Embryonic facial prominence (tissue), 1 donor: ENCODE data around the gene CHSY1.
A peak's percentile ranks its signal among the peaks of the same experiment; 100 is the strongest.

ENCODE experiments used
- DNase-seq: peaks from one replicate; pipeline ENCODE4 v3.0.0-alpha.2; 2016; ENCODE audit errors: extremely low spot score

The CHSY1 gene

GRCh38 chr15:101269479-101270223 lies 17.8 kb upstream of the CHSY1 start:
- DNase-seq, result no peak

DNA sequence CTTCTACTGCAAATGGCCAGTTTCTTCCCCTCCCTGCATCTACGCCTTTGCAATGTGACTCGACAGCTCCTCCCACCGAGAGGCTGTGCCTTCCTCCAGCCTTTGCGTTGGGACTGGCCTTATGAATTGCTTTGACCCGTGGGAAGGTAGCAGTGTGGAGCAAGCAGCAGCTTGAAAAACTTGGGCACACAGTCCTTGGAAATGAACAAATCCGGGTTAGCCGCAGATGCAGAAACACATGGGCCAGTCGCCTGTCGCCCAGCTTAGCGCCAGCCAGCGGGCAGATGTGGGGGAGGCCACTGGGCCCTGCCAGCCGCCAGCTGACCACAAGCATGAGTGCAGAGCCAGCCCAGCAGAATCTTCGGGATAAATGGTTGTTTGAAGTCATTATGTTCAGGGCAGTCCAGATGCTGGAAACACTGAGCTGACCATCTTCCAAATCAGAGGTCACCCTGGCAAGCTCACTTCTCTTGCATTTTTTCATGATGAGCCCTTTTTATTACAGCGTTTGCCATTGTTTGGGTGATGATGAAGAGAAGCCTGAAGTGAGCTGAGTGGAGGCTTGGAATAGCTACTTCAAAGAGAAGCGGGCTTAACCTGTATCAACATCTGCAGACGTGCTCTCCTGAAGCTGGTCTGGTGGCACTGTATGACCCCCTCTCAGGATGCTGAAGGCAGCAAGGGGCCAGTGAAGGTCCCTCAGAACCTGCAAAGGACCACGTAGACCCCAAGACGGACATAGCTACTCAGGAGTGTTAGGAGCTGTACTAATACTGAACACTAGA lies 15.7 kb upstream of the CHSY1 start:
- DNase-seq, result no peak

DNA sequence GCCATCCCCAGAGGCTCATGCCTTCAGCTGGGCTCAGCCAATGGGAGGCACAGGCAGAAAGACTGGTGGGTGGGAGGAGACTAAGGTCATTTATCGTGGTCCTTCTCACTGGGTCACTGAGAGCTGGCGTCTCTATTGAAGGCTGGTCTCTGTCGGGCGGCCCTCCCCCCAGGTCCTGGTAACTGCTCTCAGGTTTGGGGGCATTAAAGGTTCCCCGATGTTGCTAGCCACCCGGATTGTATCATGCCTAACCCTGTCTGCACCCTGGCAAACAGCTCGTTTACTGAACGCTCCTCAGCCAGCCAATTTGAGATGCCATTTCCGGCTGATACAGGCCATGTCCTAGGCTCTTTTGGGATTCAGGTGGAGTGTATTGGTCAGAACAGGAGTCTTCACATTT lies 14.9 kb upstream of the CHSY1 start:
- DNase-seq, result no peak

GRCh38 chr15:101266034-101266433 lies 14.2 kb upstream of the CHSY1 start:
- DNase-seq, result no peak

DNA sequence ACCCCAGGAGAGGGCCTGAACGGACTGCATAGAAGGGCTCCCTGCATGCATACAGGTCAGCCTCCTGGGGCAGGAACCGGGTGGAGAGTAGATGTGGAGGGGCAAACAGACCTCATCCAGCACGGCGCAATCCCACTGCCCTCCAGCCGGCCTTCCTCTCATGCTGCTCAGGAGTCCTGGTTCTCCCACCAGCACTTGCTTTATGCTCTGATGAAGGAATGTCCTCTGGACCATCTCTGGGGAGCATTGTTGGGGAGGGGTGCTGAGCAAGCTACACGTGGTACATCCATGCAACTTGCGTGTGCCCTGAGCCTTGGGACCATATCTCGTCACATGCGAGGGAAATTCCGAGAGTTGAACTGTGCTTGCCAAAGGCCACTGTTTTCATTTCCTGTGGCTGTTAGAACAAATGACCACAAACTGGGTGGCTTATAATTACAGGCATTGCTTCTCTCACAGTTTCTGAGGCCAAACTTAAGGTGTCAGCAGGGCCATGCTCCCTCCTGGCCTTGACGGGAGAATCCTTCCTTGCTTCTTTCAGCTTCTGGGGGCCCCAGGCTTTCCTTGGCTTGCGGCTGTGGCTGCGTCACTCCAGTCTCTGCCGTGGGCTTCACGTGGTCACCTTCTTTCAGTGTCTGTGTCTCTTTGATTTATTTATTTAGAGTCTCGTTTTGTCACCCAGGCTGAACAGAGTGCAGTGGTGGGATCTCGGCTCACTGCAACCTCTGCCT lies 13.2 kb upstream of the CHSY1 start:
- no peak for DNase-seq

DNA sequence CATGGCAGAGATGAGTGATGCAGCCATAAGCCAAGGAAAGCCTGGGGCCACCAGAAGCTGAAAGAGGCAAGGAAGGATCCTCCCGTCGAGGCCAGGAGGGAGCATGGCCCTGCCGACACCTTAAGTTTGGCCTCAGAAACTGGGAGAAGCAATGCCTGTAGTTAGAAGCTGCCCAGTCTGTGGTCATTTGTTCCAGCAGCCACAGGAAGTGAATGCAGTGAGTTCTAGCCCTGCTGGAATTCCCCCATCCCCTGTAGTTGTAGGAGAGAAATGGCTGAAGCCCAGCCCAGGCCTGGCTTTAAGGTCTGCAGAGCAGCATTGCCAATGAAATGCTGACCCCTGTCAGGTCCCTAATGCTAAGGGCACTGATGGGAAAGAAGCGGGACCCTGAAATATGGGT lies 12.2 kb upstream of the CHSY1 start:
- no peak for DNase-seq

GRCh38 chr15:101262551-101262950 lies 10.7 kb upstream of the CHSY1 start:
- no peak for DNase-seq

GRCh38 chr15:101258238-101259144 lies 6.6 kb upstream of the CHSY1 start:
- peak; percentile 59 for DNase-seq

GRCh38 chr15:101256757-101257156 lies 4.9 kb upstream of the CHSY1 start:
- no peak for DNase-seq

DNA sequence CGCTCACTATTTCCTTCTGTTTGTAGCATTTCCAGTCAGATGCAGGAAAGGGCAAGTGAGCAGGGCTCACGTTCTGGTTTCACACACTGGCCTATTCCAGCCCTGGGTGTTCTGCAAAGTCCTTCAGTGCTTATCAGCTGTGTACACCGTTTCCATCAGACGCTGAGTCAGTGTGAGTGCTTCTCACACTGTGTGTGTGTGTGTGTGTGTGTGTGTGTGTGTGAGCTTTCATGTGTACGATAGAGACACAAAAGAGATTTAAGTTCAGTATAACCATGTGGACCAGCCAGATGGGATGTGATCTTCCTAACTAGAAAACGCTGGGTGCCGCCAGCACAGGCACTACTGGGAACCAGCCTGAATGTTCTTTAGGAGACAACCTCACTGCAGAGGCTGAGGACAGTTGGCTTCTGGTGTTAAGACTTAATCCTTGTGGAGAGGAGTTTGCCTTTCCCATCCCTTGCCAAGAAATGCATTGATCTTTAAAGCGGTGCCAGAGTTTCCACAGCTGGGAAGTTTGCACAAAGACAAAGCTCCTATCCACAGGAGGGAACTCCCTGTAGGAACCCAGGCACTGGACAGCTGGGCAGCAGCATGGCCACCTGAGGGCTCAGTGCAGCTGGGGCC lies 3.9 kb upstream of the CHSY1 start:
- DNase-seq, result no peak

DNA sequence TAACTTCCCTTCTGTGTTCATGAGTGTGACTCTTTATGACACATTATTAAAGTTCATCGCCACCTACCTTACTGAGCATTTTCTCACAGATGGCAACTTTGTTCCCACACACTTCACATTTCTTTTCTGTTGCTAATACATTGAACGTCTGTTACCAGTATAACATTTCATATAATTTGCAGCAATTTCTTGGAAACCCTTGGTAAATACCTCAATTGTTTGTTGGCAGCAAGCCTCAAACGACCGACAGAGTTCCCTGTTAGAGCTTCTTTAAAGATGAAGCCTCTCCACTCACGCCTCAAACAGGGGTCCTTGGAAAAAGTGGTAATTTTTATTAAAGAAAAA lies 3.2 kb upstream of the CHSY1 start:
- no peak for DNase-seq

- no peak for DNase-seq
Measured at GRCh38 chr15:101254157-101255050, 2.6 kb upstream of the CHSY1 start.

DNA sequence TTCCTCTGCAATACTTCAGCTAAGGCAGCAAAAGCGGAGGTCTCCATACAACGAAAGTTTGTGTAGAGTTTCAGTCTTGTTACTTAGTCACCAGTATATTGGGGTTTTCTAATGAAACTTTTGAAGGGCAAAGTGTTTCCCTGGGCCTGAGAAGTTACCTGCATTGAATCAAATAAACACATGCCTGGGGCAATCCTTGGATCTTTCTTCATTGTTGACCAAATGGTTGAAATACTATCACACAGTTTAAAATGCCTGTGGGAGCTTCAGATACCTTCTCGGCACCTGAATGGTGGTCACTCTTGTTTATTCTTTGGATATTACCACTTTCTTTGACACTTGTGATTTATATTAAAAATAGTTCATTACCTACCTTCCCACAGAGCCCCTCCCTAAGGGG lies 988 bp upstream of the CHSY1 start:
- no peak for DNase-seq

DNA sequence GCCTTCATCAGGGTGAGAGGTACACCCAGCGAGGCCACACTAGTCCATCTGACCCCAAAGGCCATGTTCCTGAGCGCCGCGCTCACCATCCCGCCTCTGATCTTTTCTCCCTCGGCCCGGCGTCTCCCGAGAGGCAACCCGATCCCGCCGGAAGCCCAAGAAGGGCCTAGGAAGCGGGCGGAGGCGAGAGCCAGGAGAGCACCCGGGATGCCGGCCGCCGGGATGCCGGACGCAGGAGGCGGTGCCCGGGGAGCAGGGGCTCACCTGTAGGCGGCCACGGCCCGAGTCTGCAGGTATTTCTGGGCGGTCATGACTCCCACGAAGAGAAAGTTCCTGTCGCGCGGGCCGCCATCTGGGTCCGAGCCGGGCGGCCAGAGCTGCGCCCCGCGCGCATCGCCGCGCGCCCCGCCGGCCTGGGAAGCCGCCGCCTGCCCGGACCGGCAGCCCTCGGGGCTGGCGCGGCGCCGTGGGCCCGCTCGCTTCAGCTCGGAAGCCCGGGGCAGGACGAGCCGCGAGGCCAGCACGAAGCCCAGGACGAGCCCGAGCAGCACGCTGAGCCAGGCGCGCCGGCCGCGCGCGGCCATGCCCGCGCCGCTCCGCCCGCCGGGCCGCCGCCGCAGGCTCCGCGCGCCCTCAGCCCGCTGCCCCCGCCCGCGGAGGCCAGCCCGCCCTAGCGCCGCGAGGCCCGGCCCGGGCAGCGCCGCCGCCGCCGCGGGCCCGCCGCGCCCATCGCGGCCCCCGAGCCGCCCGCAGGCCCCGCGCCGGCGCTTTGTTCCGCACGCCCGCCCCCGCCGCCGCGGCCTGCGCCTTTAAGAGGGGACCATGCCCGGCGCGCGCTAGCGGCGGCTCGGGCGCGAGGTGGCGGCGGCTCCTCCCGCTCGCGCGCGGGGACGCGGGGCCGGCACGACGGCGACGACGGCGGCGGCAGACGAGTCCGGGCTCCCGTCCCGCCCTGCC lies 697 bp downstream of the CHSY1 start:
- no peak for DNase-seq

- DNase-seq, result peak; percentile 55
Measured at GRCh38 chr15:101250341-101250831, 1.5 kb downstream of the CHSY1 start.

- DNase-seq, result no peak
Measured at GRCh38 chr15:101248274-101248673, 3.6 kb downstream of the CHSY1 start.

- DNase-seq, result no peak
Measured at GRCh38 chr15:101246824-101247745, 4.8 kb downstream of the CHSY1 start.

DNA sequence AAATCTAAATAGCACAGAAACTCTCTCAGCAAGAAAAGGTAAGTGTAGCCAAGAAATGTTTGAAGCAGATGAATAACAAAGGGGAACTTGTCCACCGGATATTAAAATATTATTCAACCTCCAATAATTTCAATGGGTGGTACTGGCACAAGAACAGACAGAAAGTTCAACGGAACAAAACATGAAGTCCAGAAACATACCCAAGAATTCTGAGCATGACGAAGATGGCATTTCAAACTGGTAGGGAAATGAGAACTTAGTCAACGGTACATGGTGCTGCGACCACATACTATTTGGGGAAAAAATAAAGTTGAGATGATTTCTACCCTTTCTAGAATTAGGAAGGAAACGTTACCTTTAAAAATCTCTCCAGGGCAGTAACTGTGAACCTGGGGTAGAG lies 5.5 kb downstream of the CHSY1 start:
- DNase-seq, result no peak
